22Rv1 (cell line): ENCODE data around the gene CPNE5.

Source experiments
- ZFX ChIP-seq: fragments of 450-650 bp; IDR thresholded peaks from 2 replicates; pipeline ENCODE4 v1.6.1; 2017; ENCODE audit warnings: antibody characterized with exemption, borderline replicate concordance
- TF ChIP-seq, protein P1 (sequence below): fragments of 450-650 bp; IDR thresholded peaks from 2 replicates; pipeline ENCODE4 v1.5.1; 2017; ENCODE audit warnings: mild to moderate bottlenecking

DNA sequence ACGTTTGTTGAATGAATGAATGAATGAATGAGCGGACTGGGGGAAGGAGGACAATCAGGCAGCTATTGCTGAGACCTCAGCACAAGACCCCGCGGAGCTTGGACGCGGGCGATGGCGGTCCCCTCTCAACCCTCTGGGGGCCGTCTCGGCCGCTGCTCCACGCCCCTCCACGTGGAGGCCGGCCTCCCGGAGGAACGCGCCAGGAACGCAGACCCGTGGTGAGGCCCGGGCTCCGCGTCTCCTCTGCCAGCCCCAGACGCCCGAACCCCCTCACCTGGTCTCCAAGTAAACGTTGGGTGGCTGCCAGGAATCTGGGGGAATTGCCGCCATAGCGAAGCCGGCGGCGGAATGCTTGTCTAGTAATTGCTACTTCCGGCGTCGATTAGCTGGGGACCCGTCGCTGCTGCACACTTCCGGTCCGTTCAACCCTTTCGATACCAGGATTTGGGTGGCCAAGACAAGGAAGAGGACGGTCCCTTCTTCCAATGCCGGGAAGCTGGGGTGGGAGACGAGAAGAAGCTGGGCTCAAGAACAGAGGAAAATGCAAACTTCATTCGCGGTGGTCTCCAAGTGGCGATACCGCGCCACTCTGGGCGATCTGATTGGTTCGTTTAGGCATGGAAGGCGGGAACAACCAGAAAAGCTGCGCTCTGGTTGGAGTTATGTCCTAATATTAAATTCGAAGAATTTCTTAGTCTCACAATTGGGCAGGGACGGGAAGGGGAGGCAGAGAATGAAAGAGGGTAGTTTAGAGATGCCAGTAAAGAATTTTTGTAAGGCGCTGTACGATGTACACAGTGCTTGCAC, 35.4 kb upstream of the CPNE5 start, which contains the start of gene PPIL1:
- TF ChIP-seq, protein P1, sequence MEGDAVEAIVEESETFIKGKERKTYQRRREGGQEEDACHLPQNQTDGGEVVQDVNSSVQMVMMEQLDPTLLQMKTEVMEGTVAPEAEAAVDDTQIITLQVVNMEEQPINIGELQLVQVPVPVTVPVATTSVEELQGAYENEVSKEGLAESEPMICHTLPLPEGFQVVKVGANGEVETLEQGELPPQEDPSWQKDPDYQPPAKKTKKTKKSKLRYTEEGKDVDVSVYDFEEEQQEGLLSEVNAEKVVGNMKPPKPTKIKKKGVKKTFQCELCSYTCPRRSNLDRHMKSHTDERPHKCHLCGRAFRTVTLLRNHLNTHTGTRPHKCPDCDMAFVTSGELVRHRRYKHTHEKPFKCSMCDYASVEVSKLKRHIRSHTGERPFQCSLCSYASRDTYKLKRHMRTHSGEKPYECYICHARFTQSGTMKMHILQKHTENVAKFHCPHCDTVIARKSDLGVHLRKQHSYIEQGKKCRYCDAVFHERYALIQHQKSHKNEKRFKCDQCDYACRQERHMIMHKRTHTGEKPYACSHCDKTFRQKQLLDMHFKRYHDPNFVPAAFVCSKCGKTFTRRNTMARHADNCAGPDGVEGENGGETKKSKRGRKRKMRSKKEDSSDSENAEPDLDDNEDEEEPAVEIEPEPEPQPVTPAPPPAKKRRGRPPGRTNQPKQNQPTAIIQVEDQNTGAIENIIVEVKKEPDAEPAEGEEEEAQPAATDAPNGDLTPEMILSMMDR = no peak
- no peak for TF ChIP-seq ZFX
